ENCODE results near the gene SREK1.

- no peak for TF ChIP-seq RAD21 (IDR thresholded peaks at IDR 0.05; ENCODE audit: low read depth)
- TF ChIP-seq NFIC (IDR thresholded peaks at IDR 0.05), result no peak
- TF ChIP-seq TEAD4 (IDR thresholded peaks at IDR 0.05), result no peak
- no peak for TF ChIP-seq ZBTB7A (IDR thresholded peaks at IDR 0.05; ENCODE audit: low read depth)
- TF ChIP-seq FOXM1 (IDR thresholded peaks at IDR 0.05; ENCODE audit: borderline replicate concordance, low read depth), result no peak
- TF ChIP-seq USF1 (IDR thresholded peaks at IDR 0.05), result no peak
- TF ChIP-seq REST (IDR thresholded peaks at IDR 0.05; ENCODE audit: low read depth), result no peak
- TF ChIP-seq YY1 (IDR thresholded peaks at IDR 0.05; ENCODE audit: low read depth), result no peak
- TF ChIP-seq CREB1 (IDR thresholded peaks at IDR 0.05; ENCODE audit: low read depth), result no peak
- no peak for TF ChIP-seq EGR1 (IDR thresholded peaks at IDR 0.05)
- TF ChIP-seq TCF12 (IDR thresholded peaks at IDR 0.05; ENCODE audit: low read depth), result no peak
These were observed 69.4 kb downstream of the SREK1 start for GRCh38 chr5:66213533-66213932.

Data from Ishikawa (cell line).